ENCODE results near the gene CRYBG1.

CRYBG1 gene

DNA sequence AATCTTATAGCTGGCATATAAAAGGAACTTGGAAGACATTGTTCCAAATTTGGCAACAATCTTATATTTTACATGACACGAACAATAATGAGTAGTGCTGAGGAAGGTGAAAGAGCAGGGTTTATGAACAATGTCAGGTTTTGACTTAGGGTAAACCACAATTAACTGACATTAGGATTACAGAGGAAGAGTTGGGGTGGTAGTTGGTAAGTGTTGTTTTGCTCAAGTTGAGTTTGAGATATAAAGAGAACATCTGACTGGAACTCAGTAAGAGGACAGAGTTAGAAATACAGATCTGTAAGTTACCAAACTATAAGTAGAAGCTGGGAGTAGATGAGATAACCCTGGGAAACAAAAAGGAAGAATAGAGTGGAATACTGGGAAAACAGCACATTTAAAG is 253.6 kb downstream of the CRYBG1 start:
- FAIRE-seq: no peak

DNA sequence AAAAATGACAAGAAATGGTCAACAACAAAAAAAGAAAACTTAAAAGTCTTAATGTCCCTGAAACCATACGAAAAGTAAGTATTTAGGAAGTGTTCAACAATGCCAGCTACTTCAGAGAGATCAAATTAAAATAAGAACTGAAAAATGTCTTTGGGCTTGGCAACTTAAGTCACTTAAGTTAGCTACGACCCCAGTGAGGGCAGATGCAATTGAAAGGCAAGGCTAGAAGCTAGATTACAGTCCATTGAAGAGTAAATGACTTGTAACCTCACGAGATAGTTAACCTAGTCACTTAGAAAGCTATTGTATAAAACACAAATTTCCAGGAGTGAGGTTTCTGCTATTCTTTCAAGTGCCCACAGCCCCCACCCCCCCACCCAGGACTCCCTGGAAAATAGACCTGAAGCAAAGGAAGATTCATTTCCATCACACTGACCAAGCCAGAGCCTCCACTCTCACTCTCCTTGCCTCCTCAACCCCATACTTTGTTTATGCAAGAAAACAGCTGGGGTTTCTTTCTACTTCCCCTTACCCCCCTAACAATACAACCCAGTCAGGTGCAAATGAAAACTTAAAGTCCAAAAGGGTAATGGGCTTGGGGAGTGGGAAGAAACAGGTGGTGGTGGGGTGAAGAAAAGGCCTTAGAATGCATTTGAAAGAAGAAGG is 254.2 kb downstream of the CRYBG1 start:
- FAIRE-seq: no peak

DNA sequence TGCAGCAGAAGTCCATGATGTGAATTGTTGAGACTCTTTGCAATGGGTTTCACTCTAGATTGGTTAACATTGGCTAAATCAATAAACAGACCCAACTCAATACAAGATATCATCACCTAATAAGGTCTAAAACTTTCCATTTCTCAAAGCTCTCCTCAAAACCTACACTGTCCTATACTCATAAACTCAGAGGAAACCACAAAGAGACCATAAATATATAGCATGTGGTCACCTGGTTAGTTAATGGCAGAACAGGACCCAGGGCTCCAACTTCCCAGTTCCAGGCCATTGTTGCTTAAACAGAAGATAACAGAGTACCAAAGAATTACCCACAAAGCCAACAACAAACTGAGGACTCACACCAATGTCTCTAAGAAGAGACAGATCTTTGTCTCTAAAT is 256.8 kb downstream of the CRYBG1 start:
- no peak for FAIRE-seq

DNA sequence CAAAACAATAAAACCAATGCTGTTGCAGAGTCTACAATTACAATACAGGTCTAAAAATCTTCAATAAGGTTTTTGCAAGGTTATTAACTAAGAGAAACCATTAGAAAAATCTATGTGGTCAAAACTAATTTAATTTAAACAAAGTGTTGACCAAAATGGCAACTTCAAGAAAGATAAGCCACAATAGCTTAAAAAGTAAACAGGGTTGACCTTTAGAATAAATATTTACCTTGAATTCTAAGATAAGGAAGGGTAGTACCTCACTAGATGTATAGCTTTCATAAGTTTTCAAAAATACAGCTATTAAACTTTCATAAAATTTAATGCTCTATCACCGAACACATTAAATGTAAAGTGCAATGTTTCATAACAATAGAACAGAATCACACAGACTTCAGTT is 257.3 kb downstream of the CRYBG1 start:
- FAIRE-seq: no peak

DNA sequence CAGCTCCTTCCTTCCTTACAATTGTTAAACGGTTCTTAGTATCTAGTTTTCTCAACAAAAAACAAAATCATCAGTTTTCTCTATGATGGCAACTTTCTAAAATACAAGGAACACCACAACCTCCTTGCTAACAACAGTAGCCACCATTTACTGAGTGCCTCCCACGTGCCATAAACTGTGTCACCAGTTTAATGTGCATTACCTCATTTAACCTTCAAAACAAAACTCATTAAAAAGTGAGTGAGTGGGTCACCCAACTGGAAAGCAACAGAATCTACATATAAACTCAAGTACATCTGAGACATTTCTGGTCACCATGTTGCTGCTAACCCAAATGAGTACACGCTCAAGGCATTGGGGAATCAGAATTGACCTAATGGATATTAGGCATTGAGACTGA is 257.8 kb downstream of the CRYBG1 start:
- FAIRE-seq: no peak

DNA sequence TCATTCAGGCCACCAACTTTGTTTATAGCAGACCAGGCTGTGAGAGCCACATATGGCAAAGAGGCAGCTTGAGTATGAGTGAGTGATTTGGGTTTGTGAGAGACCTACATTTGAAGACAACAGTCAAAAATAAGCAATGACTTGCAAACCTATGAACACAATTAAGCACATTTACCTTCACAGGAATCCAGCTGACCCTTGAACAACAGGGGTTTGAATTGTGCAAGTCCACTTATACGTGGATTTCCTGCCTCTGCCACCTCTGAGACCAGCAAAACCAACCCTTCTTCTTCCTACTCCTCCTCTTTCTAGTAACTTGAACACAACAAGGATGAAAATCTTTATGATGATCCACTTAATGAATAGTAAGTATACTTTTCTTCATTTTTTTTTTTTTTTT is 258.7 kb downstream of the CRYBG1 start:
- FAIRE-seq: no peak

DNA sequence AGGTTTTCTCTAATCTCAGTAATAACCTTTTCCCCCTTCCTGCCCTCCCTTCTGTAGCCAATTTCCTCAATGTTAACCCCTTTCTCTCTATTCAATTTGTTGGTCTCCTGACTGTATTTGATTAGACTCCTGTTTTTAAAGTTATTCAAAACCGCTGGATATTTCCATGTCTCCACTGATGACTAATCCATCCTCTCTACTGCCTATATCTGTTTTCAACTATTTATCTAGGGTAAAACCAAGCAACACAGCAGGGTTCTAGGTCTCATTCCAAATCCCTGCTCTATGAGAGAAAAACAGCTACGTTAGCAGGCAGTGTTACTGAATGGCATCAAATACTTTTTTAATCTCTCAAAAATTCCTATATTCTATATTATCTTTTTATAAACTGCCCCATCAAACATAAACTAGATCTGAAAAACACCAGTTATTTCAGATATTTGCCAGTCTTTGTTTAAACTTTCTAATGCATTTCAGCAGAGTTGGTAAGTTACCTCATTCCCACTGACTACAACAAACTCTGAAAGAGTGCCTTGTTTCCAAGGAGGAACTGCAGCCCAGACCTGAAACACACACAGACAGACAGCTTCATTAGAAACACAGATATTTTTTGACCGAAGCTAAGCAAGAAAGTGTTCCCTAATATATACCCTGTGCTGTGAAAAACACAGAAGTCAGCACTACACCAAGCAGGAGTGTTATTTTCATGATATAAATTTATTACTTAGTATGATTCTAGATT is 260.6 kb downstream of the CRYBG1 start:
- no peak for FAIRE-seq

Measured in islet of Langerhans (tissue), 1 donor.